Uterus (tissue), 4 donors: ENCODE measurements around the gene ACADL. TPM values are rescaled to one million over a fixed set of nuclear protein-coding genes. Genes with fewer than 3 reads are reported as not detected.

Experiments
- DNase-seq, 2 donors: peaks; one replicate each; pipeline ENCODE4 v3.0.0-alpha.2; 2019 to 2020
- H3K27ac ChIP-seq, 2 donors: fragments of 200-600 bp; sonication (generic); 1 replicate in 1 of 2; 2 replicates in 1 of 2; pipeline ENCODE4 v1.5.1; 2016 to 2018
- H3K27me3 ChIP-seq, 2 donors: fragments of 200-600 bp; sonication (generic); one replicate each; pipeline ENCODE4 v1.5.1; 2018 to 2019; ENCODE audit warnings: control low read depth in 1 of 2
- H3K36me3 ChIP-seq, 2 donors: fragments of 200-600 bp; sonication (generic); one replicate each; pipeline ENCODE4 v1.5.1; 2019; ENCODE audit warnings: control low read depth in 1 of 2
- H3K4me1 ChIP-seq, 2 donors: fragments of 200-600 bp; sonication (generic); one replicate each; pipeline ENCODE4 v1.5.1; 2018 to 2019; ENCODE audit warnings: control low read depth in 1 of 2
- H3K4me3 ChIP-seq, 2 donors: fragments of 200-600 bp; sonication (generic); 1 replicate in 1 of 2; 2 replicates in 1 of 2; pipeline ENCODE4 v1.5.1; 2018 to 2019; ENCODE audit warnings: mild to moderate bottlenecking in 1 of 2
- H3K9me3 ChIP-seq, 2 donors: fragments of 200-600 bp; sonication (generic); one replicate each; pipeline ENCODE4 v1.5.1; 2019; ENCODE audit warnings: control low read depth in 1 of 2
- POLR2A ChIP-seq, 2 donors: fragments of 450-650 bp; IDR thresholded peaks; one replicate each; pipeline ENCODE4 v1.6.1; 2016; ENCODE audit warnings: antibody characterized with exemption in 2 of 2, mild to moderate bottlenecking in 1 of 2, moderate library complexity in 1 of 2
- intact Hi-C: fragments of 100-400 bp; cut with DNase I; formaldehyde crosslinking; loops from one replicate; pipeline ENCODE4 v1.15.1; 2023; ENCODE audit warnings: low total_unique reads
- total RNA-seq, 4 donors: library from RNA; depleted of rRNA in 3 of 4; stranded (reverse); fragments of >200 nt in 3 of 4; gene quantifications; one replicate each; pipeline versions ENCODE4 v1.1.0 to v1.2.4, GENCODE V29; 2014 to 2023
- TF ChIP-seq, protein P1 (sequence below), 4 experiments: fragments of 200-600 bp in 2 of 4; fragments of 450-650 bp in 2 of 4; sonication (generic) in 2 of 4; IDR thresholded peaks; one replicate each; pipeline ENCODE4 v1.5.1; 2016 to 2019; ENCODE audit warnings: antibody characterized with exemption in 4 of 4, mild to moderate bottlenecking in 2 of 4, moderate library complexity in 1 of 4
- donor health status: DM: yes; HTN: yes; CAD: no.

The ACADL gene
- total RNA-seq, 4 donors from 2014 or later: 0.26 to 12.6 (median 8.1) TPM

DNA sequence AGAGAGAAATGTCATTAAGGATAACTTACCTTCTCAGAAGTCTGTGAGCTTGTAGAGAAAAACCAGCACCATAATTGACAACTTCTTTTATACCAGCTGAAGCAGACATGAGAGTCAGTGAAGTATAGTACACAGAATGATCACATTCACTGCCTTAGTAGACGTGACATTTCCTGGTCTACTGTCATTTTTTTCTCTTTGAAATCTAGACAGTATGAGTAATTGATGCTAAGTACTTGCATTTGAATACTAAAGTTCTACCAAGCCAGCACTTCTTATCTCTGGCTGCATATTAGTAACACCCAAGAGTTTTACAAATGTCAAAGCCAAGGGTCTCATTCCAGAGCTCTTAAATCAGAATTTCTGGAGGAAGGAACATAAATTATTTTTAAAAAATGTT lies 25.4 kb upstream of the ACADL start:
- intact Hi-C loops: no loop called here
- H3K27ac ChIP-seq: no peak overlapping the region
- no peak for DNase-seq
- TF ChIP-seq, protein P1, sequence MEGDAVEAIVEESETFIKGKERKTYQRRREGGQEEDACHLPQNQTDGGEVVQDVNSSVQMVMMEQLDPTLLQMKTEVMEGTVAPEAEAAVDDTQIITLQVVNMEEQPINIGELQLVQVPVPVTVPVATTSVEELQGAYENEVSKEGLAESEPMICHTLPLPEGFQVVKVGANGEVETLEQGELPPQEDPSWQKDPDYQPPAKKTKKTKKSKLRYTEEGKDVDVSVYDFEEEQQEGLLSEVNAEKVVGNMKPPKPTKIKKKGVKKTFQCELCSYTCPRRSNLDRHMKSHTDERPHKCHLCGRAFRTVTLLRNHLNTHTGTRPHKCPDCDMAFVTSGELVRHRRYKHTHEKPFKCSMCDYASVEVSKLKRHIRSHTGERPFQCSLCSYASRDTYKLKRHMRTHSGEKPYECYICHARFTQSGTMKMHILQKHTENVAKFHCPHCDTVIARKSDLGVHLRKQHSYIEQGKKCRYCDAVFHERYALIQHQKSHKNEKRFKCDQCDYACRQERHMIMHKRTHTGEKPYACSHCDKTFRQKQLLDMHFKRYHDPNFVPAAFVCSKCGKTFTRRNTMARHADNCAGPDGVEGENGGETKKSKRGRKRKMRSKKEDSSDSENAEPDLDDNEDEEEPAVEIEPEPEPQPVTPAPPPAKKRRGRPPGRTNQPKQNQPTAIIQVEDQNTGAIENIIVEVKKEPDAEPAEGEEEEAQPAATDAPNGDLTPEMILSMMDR (IDR thresholded peaks at IDR 0.05): no peak
- no peak for TF ChIP-seq POLR2A (IDR thresholded peaks at IDR 0.05)
- H3K9me3 ChIP-seq: no peaks in the 10 kb centered on the region
- no peaks in the 10 kb centered on the region for H3K27me3 ChIP-seq
- H3K4me1 ChIP-seq: no peaks in the 10 kb centered on the region
- no peaks in the 10 kb centered on the region for H3K36me3 ChIP-seq
- H3K4me3 ChIP-seq: no peak overlapping the region

DNA sequence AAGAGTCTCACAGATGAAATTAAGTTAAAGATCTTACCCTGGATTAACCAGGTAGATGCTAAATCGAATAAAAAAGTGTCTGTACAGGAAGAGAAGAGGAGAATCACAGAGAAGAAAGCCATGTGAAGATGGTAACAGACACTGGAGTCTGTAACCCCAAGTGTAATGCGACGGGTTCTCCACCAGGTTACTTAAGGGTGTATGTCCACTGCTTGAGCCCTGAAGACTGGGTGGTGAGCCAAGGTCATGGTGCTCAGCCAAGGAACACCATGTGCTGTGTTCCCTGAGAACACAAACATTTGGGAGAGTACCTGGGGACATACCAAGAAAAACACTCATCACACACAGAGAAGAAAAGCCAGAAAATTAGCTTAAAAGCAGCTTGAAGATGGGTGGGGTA lies 8.2 kb upstream of the ACADL start:
- H3K4me3 ChIP-seq: no peak overlapping the region
- H3K4me1 ChIP-seq: no peaks in the 10 kb centered on the region
- no peaks in the 10 kb centered on the region for H3K27me3 ChIP-seq
- intact Hi-C loops: loop anchor here (5.0 kb wide), 1 partner anchor 154 kb away; no protein-coding TSS in a partner anchor
- no peak for DNase-seq
- H3K9me3 ChIP-seq: no peaks in the 10 kb centered on the region
- TF ChIP-seq POLR2A (IDR thresholded peaks at IDR 0.05): no peak
- TF ChIP-seq, protein P1 (IDR thresholded peaks at IDR 0.05): no peak
- H3K36me3 ChIP-seq: no peaks in the 10 kb centered on the region
- no peak overlapping the region for H3K27ac ChIP-seq

DNA sequence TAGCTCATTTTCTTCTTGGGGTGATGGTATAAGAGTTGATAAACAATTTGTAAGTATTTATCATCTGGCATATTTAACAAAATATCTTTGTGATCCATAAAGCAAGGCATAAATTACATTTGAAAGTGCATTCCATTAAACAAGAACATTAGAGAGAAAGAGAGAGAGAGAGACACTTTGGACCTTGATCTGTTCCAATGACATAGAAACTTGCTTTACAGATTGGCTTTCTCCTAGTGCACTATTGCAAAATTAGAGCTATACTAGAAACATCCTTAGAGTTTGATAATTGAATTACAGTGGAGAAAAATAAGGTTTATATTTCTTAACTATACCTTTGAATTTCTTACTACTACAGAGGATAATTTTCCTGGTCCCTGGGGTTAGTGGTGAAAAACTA lies 5.7 kb upstream of the ACADL start:
- intact Hi-C loops: loop anchor here (5.0 kb wide), 1 partner anchor 156 kb away; no protein-coding TSS in a partner anchor
- no peak overlapping the region for H3K4me3 ChIP-seq
- TF ChIP-seq, protein P1 (IDR thresholded peaks at IDR 0.05): no peak
- TF ChIP-seq POLR2A (IDR thresholded peaks at IDR 0.05): no peak
- no peak for DNase-seq
- H3K9me3 ChIP-seq: no peaks in the 10 kb centered on the region
- no peaks in the 10 kb centered on the region for H3K4me1 ChIP-seq
- H3K27ac ChIP-seq: no peak overlapping the region
- peaks cover 0 to 5% of the 10 kb centered on the region in 2 donors for H3K27me3 ChIP-seq
- H3K36me3 ChIP-seq: no peaks in the 10 kb centered on the region

DNA sequence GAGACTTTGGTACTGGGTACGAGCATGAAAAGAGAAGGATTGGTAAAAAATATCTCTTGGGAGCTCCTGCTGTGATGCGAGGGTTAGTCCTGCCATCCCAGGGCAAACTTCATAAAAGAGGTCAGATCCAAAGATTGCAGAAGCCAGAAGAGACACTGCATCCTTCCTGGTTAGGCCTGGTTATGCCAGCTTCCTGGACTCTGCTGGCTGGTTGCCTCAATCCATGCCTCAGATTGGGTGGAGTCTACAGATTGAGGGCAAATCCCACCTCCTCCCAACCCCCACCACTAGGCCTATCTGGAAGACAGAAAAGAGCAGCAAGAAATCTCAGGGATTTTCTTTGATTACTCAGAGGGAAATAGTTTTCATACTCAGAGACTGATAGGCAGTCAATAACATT lies 5.3 kb upstream of the ACADL start:
- intact Hi-C loops: loop anchor here (5.0 kb wide), 1 partner anchor 157 kb away; no protein-coding TSS in a partner anchor
- no peak for TF ChIP-seq POLR2A (IDR thresholded peaks at IDR 0.05)
- TF ChIP-seq, protein P1 (IDR thresholded peaks at IDR 0.05): no peak
- Histone ChIP-seq H3K36me3 (no peaks in the 10 kb centered on the region), H3K27ac (no peak overlapping the region), H3K27me3 (peaks cover 0 to 5% of the 10 kb centered on the region in 2 donors), H3K4me3 (no peak overlapping the region), H3K9me3 (no peaks in the 10 kb centered on the region), H3K4me1 (no peaks in the 10 kb centered on the region)
- no peak for DNase-seq

DNA sequence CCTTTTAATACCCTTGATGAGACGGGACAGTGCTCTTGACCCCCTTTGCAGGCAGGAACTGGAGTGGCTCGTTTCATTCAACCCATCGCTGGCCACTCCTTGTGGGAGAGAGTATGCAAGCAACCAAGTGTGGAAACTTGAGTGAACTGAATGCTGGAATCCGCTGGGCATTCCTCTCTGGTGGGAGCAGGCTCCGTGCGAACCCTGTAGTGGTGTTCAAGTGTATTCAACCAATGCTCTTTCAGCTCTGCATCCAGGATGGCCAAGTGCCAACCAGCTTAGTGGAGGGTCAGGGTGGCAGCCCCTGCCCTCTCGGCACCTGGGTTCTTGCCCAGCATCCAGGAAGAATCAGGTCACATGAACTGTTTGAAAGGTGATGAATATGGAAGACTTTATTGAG lies 3.3 kb upstream of the ACADL start:
- no peaks in the 10 kb centered on the region for H3K4me1 ChIP-seq
- no peak overlapping the region for H3K4me3 ChIP-seq
- H3K27ac ChIP-seq: no peak overlapping the region
- intact Hi-C loops: no loop called here
- peaks cover 0 to 5% of the 10 kb centered on the region in 2 donors for H3K27me3 ChIP-seq
- no peaks in the 10 kb centered on the region for H3K9me3 ChIP-seq
- no peaks in the 10 kb centered on the region for H3K36me3 ChIP-seq
- TF ChIP-seq, protein P1 (IDR thresholded peaks at IDR 0.05): no peak
- no peak for TF ChIP-seq POLR2A (IDR thresholded peaks at IDR 0.05)
- DNase-seq: no peak
